RWPE1 (cell line): ENCODE data around the gene GJB1.
"Not testable (repeated sequence)": the region's sequence is repeated elsewhere in the genome, so short reads cannot be mapped to it uniquely, and the experiment has no call there.

Experiments used
- CTCF ChIA-PET: fragments of 350-600 bp; sonication (Branson Sonifier 250); formaldehyde crosslinking; extraction: SDS; loops from one replicate; lab custom pipeline; 2021; lab: Yijun Ruan, JAX
- POLR2A ChIA-PET: fragments of 400-600 bp; formaldehyde crosslinking; extraction: SDS; loops from one replicate; lab custom pipeline; 2020; ENCODE audit warnings: antibody characterized with exemption; ENCODE audit not compliant: low non-redundant PET; lab: Yijun Ruan, JAX
- DNase-seq: peaks from one replicate; pipeline ENCODE4 v3.0.0; 2012; ENCODE audit warnings: low spot score
- H3K27ac ChIP-seq: fragments of 450-650 bp; 2 replicates; pipeline ENCODE4 v1.5.1; 2017
- CTCF ChIP-seq: fragments of 450-650 bp; conservative IDR thresholded peaks from 2 replicates; pipeline ENCODE4 v1.5.1; 2017; ENCODE audit warnings: low read depth, mild to moderate bottlenecking

The GJB1 gene

DNA sequence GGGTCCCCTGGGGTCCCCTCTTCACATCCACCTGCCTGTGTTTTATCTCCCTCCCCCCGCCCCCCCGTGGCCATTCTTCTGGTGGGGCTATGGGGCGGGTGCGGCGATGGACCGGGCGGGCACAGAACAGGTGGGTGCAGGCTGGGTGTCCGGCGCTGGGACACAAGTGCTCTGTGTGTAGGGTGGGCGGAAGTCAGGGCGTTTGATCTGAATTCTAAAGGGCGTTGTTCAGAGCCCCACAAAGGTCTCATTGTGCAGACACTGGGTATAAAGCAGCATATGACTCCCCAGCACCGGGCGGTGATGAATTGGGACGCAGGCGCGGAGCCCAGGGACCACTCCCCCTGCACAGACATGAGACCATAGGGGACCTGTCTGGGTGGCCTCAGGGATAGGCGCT lies at the start of gene GJB1:
TSS of gene GJB1 (plus strand) at position 296 of the 400 bp plus-strand sequence. CDS start 484 bp downstream, outside the sequence.
- DNase-seq: no peak
- CTCF ChIA-PET: no interaction called here
- POLR2A ChIA-PET: no interaction called here
- no peak within 1 kb of the TSS for H3K27ac ChIP-seq
- no peak for TF ChIP-seq CTCF

DNA sequence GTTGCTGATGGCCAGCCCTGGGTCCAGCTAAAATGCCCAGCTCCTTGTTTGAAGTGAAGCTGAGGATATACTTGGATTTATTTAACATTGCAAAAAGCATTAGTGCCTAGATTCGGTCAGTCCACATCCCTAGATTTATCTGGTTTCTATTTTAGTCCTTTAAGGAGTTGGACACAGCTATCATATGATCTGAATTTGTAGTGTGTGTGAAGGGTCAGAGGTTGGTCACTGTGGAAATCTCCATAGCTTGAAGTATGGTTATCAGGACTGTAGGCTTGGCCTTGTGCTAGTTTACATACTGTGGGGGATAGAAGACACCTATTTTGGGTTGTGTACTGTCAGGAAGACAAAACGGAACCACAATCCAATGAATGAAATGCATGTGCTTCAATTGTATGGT lies 49.6 kb upstream of the GJB1 start:
- no peak overlapping the region for H3K27ac ChIP-seq
- TF ChIP-seq CTCF: no peak
- POLR2A ChIA-PET: no interaction called here
- CTCF ChIA-PET: interaction anchor here (0.5 kb wide), 1 partner anchor 405 kb away, joined by 3 read pairs; no protein-coding TSS in a partner anchor
- DNase-seq: no peak

DNA sequence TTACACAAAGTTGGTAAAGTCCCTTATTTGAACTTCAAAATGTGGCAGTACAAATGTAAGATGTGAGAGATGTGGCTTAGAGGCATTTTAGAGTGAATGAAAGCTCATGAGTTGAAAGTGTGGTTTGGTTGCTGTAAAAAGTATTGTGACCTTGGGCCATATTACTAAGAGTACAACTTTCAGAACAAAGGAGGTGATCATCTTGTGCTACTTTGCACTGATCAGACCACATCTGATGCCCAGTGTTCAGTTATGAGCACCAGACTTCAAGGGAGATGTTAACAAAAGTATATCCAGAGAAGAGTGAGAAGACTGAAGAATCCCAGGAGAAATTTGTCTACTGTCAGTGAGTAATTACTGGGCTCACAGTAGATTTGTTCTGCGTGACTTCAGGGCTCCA lies 48.2 kb upstream of the GJB1 start:
- no peak for TF ChIP-seq CTCF
- no peak overlapping the region for H3K27ac ChIP-seq
- POLR2A ChIA-PET: no interaction called here
- DNase-seq: no peak
- CTCF ChIA-PET: interaction anchor here (0.6 kb wide), 1 partner anchor 22 kb away, joined by 3 read pairs; no protein-coding TSS in a partner anchor

DNA sequence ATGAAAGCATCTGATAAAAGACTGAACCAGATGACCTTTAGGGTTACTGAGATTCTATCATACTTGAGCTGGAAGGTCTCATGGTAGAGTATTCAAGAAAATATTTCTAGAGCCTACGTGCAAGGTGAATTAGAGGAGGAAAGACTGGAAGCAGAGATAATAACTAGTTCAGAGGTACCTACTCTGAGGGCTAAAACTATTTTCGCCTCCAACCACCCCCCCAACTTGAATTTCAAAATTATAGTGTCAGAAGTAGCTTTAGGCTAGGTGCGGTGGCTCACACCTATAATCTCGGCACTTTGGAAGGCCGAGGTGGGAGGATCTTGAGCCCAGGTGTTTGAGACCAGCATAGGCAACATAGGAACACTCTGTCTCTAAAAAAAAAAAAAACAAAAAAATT lies 47.5 kb upstream of the GJB1 start:
- no peak overlapping the region for H3K27ac ChIP-seq
- CTCF ChIA-PET: no interaction called here
- POLR2A ChIA-PET: no interaction called here
- no peak for TF ChIP-seq CTCF
- DNase-seq: no peak

- no peak for DNase-seq
- POLR2A ChIA-PET: no interaction called here
- CTCF ChIA-PET: no interaction called here
These were observed 45.7 kb upstream of the GJB1 start for GRCh38 chrX:71177327-71177726.

DNA sequence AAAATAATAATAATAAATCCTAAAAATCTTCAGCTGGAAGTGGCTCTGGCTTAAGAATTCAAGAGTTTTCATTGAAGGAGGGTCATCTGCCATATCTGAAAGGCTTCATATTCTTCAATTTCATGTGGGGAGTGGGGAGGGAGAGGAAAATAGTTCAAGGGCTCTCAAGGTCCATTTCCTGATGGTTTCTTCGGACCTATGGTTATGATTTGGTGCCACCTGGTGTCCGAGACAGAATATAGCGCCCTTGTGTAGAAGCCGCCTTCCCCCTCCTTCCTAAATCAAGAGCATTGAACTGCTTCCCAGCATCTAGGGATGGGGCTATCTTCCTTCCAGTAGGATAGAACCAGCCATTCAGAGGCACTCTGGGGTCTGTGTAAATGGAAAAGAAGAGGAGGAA lies 44.1 kb upstream of the GJB1 start:
- ChIA-PET CTCF (interaction anchor here (0.7 kb wide), 1 partner anchor 208 kb away, joined by 3 read pairs; no protein-coding TSS in a partner anchor), POLR2A (no interaction called here)
- peak; percentile 41 for DNase-seq

More at GRCh38 chrX:71177327-71177726, 45.7 kb upstream of the GJB1 start:
- H3K27ac ChIP-seq: no peak overlapping the region
- TF ChIP-seq CTCF: no peak

GRCh38 chrX:71180579-71181265 lies 42.3 kb upstream of the GJB1 start:
- DNase-seq, CTCF ChIA-PET, POLR2A ChIA-PET: not testable (repeated sequence)
- peak overlapping the region; percentile 72; the same call in 1 of the 2 replicates for H3K27ac ChIP-seq

More for the DNA sequence above, 44.1 kb upstream of the GJB1 start:
- no peak overlapping the region for H3K27ac ChIP-seq
- peak; percentile 56 for TF ChIP-seq CTCF
